A549 treated with CpdA at 1 μM for 4 hours (cell line): Measurements from ENCODE around the gene SLC10A3. TPM values are rescaled to one million over a fixed set of nuclear protein-coding genes. Genes with fewer than 3 reads are reported as not detected.

Experiments
- total RNA-seq: library from RNA; stranded (reverse); fragments of 200-300 nt; extraction: Qiagen RNA extraction; gene quantifications from 5 replicates; pipeline ENCODE4 v1.2.3, GENCODE V29; 2022; ENCODE audit warnings: low read depth

The SLC10A3 gene
- 29.4 to 44.2 TPM (median 40.5 TPM) in 5 replicates for total RNA-seq

GRCh38 chrX:154490414-154491083 is at the start of gene SLC10A3:
SLC10A3 (minus strand) TSS chrX:154490629; CDS start chrX:154488940, 1,689 bp downstream.

GRCh38 chrX:154515966-154516655 is 25.7 kb upstream of the SLC10A3 start, which contains the start of gene FAM3A:
FAM3A (minus strand) TSS chrX:154516232; CDS start chrX:154515772, 460 bp downstream.

GRCh38 chrX:154486396-154487207 is 3.8 kb downstream of the SLC10A3 start, which contains the start of gene UBL4A:
UBL4A (minus strand) TSS chrX:154486615; CDS start chrX:154486584, 31 bp downstream.

GRCh38 chrX:154478728-154479622 is 11.5 kb downstream of the SLC10A3 start, which contains the start of gene LAGE3:
LAGE3 (minus strand) TSS chrX:154479281; CDS start chrX:154478915, 366 bp downstream.

GRCh38 chrX:154458116-154458953 is 32.1 kb downstream of the SLC10A3 start, which contains the start of gene PLXNA3:
PLXNA3 (plus strand) TSS chrX:154458281; CDS start chrX:154460184, 1,903 bp downstream.

GRCh38 chrX:154443992-154444754 is 46.3 kb downstream of the SLC10A3 start, which contains the start of gene FAM50A:
FAM50A (plus strand) TSS chrX:154444141; CDS start chrX:154444236, 95 bp downstream.

Other genes starting within 250 kb of the SLC10A3 start
- gene OPN1MW3, start 233.0 kb downstream of the SLC10A3 start, total RNA-seq: not detected in 5 replicates
- gene TEX28, start 195.5 kb downstream of the SLC10A3 start, total RNA-seq: not detected in 5 replicates
- gene TKTL1, start 194.8 kb downstream of the SLC10A3 start, total RNA-seq: 0.10 to 0.23 TPM in 2 of 5 replicates, not detected in the others
- gene FLNA, start 116.0 kb downstream of the SLC10A3 start, total RNA-seq: 1,432 to 1,768 TPM (median 1,617 TPM) in 5 replicates
- 114 to 166 TPM (median 150 TPM) in 5 replicates for gene EMD, start 111.3 kb downstream of the SLC10A3 start, total RNA-seq
- gene RPL10, start 92.3 kb downstream of the SLC10A3 start, total RNA-seq: 5,322 to 5,614 TPM (median 5,495 TPM) in 5 replicates
- 24.8 to 33.0 TPM (median 25.7 TPM) in 5 replicates for gene DNASE1L1, start 81.4 kb downstream of the SLC10A3 start, total RNA-seq
- gene TAFAZZIN, start 79.1 kb downstream of the SLC10A3 start, total RNA-seq: 29.2 to 38.1 TPM (median 37.3 TPM) in 5 replicates
- 74.5 to 108 TPM (median 106 TPM) in 5 replicates for gene ATP6AP1, start 62.0 kb downstream of the SLC10A3 start, total RNA-seq
- gene GDI1, start 53.5 kb downstream of the SLC10A3 start, total RNA-seq: 87.3 to 107 TPM (median 98.1 TPM) in 5 replicates
- gene FAM50A, start 46.5 kb downstream of the SLC10A3 start, total RNA-seq: 105 to 122 TPM (median 115 TPM) in 5 replicates
- 9.0 to 14.6 TPM (median 13.0 TPM) in 5 replicates for gene PLXNA3, start 32.3 kb downstream of the SLC10A3 start, total RNA-seq
- gene LAGE3, start 11.3 kb downstream of the SLC10A3 start, total RNA-seq: 43.3 to 74.7 TPM (median 68.4 TPM) in 5 replicates
- gene UBL4A, start 4.0 kb downstream of the SLC10A3 start, total RNA-seq: 63.2 to 69.4 TPM (median 68.0 TPM) in 5 replicates
- 35.6 to 46.9 TPM (median 41.9 TPM) in 5 replicates for gene FAM3A, start 25.6 kb upstream of the SLC10A3 start, total RNA-seq
- gene G6PD, start 56.2 kb upstream of the SLC10A3 start, total RNA-seq: 1,412 to 1,586 TPM (median 1,534 TPM) in 5 replicates
- gene IKBKG, start 57.0 kb upstream of the SLC10A3 start, total RNA-seq: 35.8 to 45.0 TPM (median 42.5 TPM) in 5 replicates
- 0.18 TPM in 1 of 5 replicates, not detected in the others for gene CTAG1A, start 94.5 kb upstream of the SLC10A3 start, total RNA-seq
- gene CTAG1B, start 128.7 kb upstream of the SLC10A3 start, total RNA-seq: not detected in 5 replicates
- not detected in 5 replicates for gene CTAG2, start 162.9 kb upstream of the SLC10A3 start, total RNA-seq